ENCODE results near the gene PPP2R3A.

The PPP2R3A gene

DNA sequence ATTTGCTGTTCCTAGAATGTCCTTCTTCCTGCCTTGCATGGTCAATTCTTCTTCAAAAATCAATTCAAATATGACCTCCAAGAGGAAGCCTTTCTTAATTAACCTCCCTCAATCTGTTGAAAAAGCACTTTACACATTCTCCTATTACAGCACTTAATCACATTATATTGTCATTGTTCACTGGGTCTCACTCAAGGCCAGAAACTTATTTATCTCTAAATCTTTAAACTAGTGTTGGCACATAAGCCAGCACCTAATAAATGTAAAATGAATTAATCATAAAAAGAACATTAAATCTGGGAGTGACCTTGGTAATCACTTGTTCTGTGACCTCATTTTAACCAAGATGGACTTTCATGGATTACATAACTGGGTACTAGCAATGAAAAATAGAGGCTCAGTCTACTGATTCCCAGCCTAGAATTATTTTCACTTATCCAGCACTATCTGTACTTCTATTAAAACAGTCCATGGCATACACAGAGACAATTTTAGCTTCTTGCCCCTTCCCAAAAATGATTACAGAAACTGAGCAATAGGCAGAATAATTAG lies 208.5 kb downstream of the PPP2R3A start:
- TF ChIP-seq GATA3 (IDR thresholded peaks at IDR 0.05; ENCODE audit: low read depth, low read length) (no peak), GATA2 (IDR thresholded peaks at IDR 0.05; ENCODE audit: low read depth, low read length) (no peak)

DNA sequence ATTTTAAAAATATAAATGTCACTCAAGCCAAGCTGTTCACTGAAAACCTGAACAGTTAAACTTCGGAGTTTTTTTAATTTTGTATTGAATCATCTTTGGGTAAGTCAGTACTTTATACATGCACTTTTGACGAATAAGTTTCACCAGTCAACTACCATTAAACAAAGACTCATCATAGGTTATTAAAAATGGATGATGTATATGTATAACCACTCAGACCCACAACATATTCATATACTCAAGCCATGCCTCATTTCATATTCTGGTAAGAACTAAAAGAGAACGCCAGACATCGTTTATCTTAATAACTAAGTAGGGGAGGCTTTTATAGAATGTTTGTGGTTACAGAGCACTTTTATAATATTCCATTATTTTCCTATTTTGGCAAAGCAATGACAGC lies 212.3 kb downstream of the PPP2R3A start:
- TF ChIP-seq GATA3 (IDR thresholded peaks at IDR 0.05; ENCODE audit: low read depth, low read length) (no peak), GATA2 (IDR thresholded peaks at IDR 0.05; ENCODE audit: low read depth, low read length) (no peak)

DNA sequence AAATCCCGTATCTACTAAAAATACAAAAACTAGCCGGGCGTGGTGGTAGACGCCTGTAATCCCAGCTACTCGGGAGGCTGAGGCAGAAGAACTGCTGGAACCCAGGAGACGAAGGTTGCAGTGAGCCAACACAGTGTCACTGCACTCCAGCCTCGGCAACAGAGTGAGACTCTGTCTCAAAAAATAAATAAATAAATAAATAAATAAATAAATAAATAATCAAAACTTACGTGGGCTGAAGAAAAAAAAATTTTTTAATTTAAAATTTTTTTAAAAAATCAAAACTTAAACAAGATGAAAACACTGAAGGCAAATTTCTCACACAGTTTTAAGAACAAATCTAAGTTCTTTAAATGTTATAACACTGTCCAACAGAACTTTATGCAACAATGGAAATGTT lies 216.2 kb downstream of the PPP2R3A start:
- TF ChIP-seq GATA2 (IDR thresholded peaks at IDR 0.05; ENCODE audit: low read depth, low read length) (no peak), GATA3 (IDR thresholded peaks at IDR 0.05; ENCODE audit: low read depth, low read length) (no peak)

DNA sequence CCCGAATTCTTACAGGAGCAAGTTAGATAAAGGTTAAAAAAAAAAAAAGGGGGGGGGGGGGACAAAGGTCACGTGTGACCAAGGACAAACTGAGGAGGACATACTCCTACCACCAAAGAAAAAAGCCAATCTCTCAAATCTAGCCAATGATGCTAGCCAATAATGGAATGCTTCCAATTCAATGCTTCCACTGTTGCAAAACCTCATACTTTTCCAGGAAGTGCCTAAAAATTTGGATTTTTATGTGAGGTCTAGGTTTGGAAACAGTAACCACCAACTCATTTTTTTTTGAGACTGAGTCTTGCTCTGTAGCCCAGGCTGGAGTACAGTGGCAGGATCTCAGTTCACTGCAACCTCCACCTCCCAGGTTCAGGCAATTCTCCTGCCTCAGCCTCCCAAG lies 219.2 kb downstream of the PPP2R3A start:
- TF ChIP-seq GATA3 (IDR thresholded peaks at IDR 0.05; ENCODE audit: low read depth, low read length) (no peak), GATA2 (IDR thresholded peaks at IDR 0.05; ENCODE audit: low read depth, low read length) (no peak)

DNA sequence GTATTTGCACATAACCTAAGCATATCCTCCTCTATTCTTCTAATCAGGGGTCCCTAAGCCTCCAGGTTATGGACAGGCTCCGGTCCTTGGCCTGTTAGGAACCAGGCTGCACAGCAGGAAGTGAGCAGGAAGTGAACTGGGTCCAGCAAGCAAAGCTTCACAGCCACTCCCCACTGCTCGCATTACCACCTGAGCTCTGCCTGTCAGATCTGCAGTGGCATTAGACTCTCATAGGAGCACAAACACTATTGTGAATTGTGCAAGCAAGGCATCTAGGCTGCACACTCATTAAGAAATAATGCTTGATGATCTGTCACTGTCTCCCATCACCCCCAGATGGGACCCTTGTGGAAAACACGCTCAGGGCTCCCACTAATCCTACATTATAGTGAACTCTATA lies 220.8 kb downstream of the PPP2R3A start:
- TF ChIP-seq GATA3 (IDR thresholded peaks at IDR 0.05; ENCODE audit: low read depth, low read length), result no peak
- no peak for TF ChIP-seq GATA2 (IDR thresholded peaks at IDR 0.05; ENCODE audit: low read depth, low read length)

DNA sequence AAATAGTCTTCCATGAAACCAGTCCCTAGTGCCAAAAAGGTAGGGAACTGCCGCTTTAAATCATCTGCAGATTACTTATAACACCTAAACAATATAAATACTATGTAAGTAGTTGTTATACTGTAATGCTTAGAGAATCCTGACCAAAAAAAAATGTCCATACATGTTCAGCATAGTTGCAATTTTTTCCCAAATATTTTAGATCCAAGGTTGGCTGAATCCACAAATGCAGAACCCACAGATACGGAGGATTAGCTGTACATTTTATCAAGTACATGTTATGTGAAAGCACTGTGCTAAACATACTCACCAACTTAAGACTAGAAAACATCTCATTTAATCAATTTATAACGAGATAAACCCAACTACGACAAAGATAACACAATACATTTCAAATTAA lies 221.3 kb downstream of the PPP2R3A start:
- TF ChIP-seq GATA3 (IDR thresholded peaks at IDR 0.05; ENCODE audit: low read depth, low read length) (no peak), GATA2 (IDR thresholded peaks at IDR 0.05; ENCODE audit: low read depth, low read length) (no peak)

DNA sequence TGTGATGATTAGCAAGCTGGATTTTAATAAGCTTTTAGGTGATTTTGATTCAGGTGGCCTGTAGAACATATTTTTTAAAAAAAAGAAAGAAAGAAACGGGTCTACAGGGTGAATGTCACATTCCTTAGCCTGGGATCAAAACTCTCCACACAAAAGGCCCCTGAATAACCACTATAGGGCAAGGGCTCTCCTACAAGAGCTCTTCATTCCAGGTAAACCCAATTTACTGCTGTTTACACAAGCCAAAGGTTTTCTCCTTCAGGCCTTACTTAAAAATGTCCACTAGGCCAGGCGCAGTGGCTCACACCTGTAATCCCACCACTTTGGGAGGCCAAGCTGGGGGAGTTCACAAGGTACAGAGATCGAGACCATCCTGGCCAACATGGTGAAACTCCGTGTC lies 222.3 kb downstream of the PPP2R3A start:
- TF ChIP-seq GATA3 (IDR thresholded peaks at IDR 0.05; ENCODE audit: low read depth, low read length) (no peak), GATA2 (IDR thresholded peaks at IDR 0.05; ENCODE audit: low read depth, low read length) (no peak)

DNA sequence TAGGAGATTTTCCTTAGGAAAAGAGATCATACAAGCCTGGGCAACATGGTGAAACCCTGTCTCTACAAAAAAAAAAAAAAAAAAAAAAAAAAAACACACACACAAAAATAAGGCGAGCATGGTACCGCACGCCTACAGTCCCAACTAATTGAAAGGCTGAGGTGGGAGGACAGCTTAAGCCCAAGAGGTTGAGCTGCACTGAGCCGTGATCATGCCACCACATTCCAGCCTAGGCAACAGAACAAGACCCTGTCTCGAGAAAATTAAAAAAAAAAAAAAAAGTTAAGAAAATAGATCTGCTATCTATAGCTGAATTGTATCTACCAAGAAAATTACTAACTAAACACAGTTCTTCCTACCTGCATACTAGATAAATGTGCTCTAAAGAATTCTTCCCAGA lies 223.5 kb downstream of the PPP2R3A start:
- TF ChIP-seq GATA3 (IDR thresholded peaks at IDR 0.05; ENCODE audit: low read depth, low read length) (no peak), GATA2 (IDR thresholded peaks at IDR 0.05; ENCODE audit: low read depth, low read length) (no peak)

DNA sequence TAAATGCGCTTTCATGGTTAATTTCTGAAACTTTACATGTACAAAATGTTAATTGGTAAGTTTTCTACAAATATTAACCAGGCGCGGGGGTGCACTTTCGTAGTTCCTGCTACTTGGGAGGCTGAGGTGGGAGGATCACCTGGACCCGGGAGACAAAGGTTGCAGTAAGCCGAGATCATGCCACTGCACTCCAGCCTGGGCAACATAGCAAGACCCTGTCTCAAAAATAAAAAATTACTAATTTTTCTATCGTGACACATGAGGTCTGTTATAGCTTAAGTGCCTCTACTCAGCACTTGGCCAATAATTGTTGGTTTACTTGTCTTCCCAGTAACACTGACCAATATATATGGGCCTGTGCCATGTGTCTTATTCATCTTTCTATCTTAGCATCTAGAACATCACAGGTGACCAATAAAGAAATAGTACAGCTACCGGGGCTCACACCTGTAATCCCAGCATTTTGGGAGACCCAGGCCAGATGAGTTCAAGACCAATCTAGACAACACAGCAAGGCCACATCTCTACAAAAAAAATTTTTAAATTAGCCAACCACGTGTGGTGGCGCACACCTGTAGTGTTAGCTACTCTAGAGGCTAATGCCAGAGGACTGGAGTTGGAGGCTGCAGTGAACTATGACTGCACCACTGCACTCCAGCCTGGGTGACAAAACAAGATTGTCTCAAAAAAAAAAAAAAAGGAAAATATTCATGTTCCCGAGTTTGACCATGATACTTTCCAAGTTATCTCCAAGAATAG lies 224.5 kb downstream of the PPP2R3A start:
- TF ChIP-seq GATA3 (IDR thresholded peaks at IDR 0.05; ENCODE audit: low read depth, low read length), result no peak
- TF ChIP-seq GATA2 (IDR thresholded peaks at IDR 0.05; ENCODE audit: low read depth, low read length), result no peak

DNA sequence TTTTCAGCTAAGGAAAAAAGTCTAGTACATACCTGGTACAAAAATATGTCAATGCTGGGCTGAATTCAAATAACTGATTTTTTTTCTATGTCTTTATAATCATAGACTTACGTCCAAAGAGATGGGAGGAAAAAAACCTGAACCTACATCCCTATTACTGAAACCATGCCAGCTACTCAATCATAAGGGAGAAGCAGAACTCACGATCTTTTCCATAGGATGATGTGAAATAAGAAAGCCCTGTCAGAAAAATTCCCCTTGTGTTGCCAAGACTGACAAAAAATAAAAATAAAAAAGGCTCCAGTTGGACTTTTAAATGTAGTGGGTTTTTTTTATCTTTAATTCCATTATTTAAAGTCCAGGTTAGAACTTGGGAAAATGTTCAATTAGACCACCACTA lies 227.3 kb downstream of the PPP2R3A start:
- no peak for TF ChIP-seq GATA3 (IDR thresholded peaks at IDR 0.05; ENCODE audit: low read depth, low read length)
- no peak for TF ChIP-seq GATA2 (IDR thresholded peaks at IDR 0.05; ENCODE audit: low read depth, low read length)

DNA sequence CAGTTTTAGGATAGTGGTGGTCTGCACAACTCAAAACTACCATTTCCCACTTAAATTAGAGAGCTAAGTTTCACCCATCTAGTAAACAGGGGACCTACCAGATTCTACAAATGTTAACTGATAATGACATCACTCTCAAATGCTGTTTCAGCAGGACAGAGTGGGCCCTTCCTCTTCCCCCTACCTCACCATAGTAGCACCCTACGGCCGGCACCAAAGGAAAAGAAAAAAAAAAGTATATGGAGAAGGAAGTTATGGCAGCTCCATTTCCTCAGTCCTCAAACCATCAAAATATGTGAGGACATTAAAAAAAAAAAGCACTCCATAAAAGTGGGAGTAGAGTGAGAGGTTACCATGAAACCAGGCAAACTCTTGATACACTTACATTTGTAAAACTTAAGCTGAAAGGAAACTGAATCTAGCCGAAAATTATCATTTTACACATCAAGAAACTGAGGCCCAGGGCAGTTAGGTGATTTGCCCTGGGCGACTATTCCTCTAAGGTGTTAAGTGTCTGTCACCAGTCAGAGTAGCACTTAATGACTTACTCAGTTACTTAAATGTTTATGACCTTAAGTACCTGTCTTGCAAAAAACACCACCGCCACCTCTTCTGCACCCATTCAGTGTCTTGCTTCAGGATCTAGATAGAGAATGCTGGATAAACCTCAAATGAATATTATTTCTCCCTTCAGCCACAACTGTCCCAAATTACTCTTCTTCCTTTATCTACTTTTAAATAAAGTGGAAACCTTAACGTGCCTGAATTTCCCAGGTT lies 227.9 kb downstream of the PPP2R3A start:
- TF ChIP-seq GATA2 (IDR thresholded peaks at IDR 0.05; ENCODE audit: low read depth, low read length), result no peak
- TF ChIP-seq GATA3 (IDR thresholded peaks at IDR 0.05; ENCODE audit: low read depth, low read length), result no peak

DNA sequence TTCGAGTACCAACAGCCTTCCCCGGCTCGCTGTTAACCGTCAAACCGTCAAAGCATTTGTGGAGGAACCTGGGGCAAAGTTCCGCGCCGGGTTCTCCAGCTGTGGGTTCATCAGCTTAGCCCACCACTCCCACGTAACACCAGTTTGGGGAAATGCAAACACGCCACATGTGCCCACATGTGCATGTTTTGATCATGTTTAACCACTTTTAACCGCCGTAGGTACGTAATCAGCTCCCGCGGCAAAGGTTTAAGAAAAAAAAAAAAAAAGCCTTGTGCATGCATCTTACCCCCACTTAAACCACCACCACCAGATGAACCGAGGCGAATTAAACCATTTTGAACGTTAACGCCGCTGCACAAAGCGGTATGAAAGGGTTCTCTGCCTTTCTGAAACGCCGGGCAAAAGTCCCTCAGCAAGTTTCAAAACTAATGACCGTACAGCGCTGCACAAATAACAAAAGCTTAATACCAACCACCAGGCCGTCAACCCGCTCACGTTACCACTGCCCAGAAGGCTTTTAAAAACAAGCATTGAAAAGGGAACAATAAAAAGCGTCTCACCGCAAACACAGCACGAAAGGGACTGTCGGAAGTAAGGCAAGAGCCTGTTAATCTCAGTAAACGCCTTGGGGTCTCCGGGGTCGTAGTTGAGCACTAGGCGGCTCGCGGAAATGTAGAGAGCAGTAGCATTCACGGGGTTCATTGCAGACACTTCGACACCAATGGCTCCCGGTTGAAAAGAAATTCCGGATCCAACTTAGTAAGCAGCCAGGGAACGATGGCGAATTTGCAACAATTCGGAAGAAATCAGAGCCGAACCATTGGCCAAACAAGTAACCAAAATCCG lies 229.1 kb downstream of the PPP2R3A start:
- no peak for TF ChIP-seq GATA2 (IDR thresholded peaks at IDR 0.05; ENCODE audit: low read depth, low read length)
- no peak for TF ChIP-seq GATA3 (IDR thresholded peaks at IDR 0.05; ENCODE audit: low read depth, low read length)

DNA sequence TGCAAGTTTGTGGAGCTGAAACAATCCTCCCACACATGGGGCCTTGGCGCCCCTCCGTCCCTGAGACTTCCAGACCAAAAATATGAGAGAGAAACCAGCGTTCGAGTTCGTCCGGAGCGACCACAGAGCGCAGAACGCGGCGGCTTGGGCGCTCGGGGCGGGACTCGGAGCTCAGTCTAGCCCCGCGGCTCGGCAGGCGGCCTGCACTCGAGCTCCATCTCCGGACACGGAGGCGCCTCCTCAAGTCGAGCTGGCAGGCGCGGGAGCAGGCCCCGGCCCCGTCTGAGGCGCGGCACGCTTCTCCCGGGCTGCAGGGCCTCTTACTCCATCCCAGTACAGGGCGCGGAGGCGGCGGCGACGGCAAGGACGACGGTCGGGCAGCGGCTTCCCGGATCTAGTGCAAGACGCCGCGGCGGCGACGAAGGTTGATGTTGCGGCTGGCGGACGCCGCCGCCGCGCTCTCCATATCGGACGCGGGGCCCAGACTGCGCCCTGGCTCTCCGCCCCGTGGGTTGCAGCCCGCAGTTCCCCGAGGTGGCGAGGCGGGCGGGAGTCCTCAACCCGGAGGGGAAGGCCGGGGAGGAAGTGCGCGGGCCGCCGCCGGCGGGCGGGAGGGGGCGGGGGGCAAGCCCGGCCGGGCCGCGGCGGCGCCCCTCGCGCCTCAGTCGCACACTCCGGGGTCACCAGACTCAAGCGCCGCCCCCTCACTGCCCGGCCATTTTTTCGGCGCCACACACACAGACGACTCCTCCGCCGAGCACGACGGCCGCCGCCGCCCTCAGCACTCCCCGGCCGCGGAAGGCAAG lies 229.9 kb downstream of the PPP2R3A start:
- TF ChIP-seq GATA2 (IDR thresholded peaks at IDR 0.05; ENCODE audit: low read depth, low read length) (no peak), GATA3 (IDR thresholded peaks at IDR 0.05; ENCODE audit: low read depth, low read length) (no peak)
